Measurements from ENCODE around the gene PBXIP1. TPM values are rescaled to one million over a fixed set of nuclear protein-coding genes. Genes with fewer than 3 reads are reported as not detected.

PBXIP1 gene
- total RNA-seq, 4 donors from 2014 or later, result 11.1 to 51.1 (median 29.3) TPM

- DNase-seq, result no peak
- Histone ChIP-seq H3K27me3 (no peaks in the 10 kb centered on the region), H3K4me3 (peak overlapping the region; percentile 49 to 75 (median 68)), H3K4me1 (peaks cover 38 to 71% (median 41%) of the 10 kb centered on the region in 3 donors), H3K27ac (peak overlapping the region; percentile 97 to 99 (median 98)), H3K9me3 (no peaks in the 10 kb centered on the region), H3K36me3 (peaks cover 0 to 7% (median 4%) of the 10 kb centered on the region in 3 donors)
- 37 to 41% methylated on average over 16 to 24 of the region's 27 CpGs for WGBS, 2 donors
- no peak for TF ChIP-seq POLR2A (IDR thresholded peaks at IDR 0.05)
- intact Hi-C loops (cut with DNase I), result no loop called here
These were observed 19.9 kb downstream of the PBXIP1 start for GRCh38 chr1:154935749-154936554.

- WGBS, 2 donors, result 88 to 100% methylated on average over 2 to 4 of the region's 5 CpGs
- Histone ChIP-seq H3K27me3 (no peaks in the 10 kb centered on the region), H3K4me1 (peaks cover 24 to 56% (median 26%) of the 10 kb centered on the region in 3 donors), H3K27ac (no peak overlapping the region), H3K9me3 (no peaks in the 10 kb centered on the region), H3K4me3 (no peak overlapping the region), H3K36me3 (peaks cover 0 to 22% (median 9%) of the 10 kb centered on the region in 3 donors)
- intact Hi-C loops (cut with DNase I), result no loop called here
- TF ChIP-seq POLR2A (IDR thresholded peaks at IDR 0.05), result no peak
- no peak for TF ChIP-seq CTCF (IDR thresholded peaks at IDR 0.05)
- DNase-seq, result no peak
These were observed 21.4 kb downstream of the PBXIP1 start for GRCh38 chr1:154934358-154934948.

- DNase-seq, result no peak
- Histone ChIP-seq H3K4me1 (peaks cover 9 to 36% (median 13%) of the 10 kb centered on the region in 3 donors), H3K27ac (peak overlapping the region; percentile 45 to 80 (median 72)), H3K27me3 (no peaks in the 10 kb centered on the region), H3K4me3 (no peak overlapping the region), H3K36me3 (peaks cover 9 to 46% (median 9%) of the 10 kb centered on the region in 3 donors), H3K9me3 (no peaks in the 10 kb centered on the region)
- 63 to 71% methylated on average over 7 to 8 of the region's 11 CpGs for WGBS, 2 donors
- intact Hi-C loops (cut with DNase I), result no loop called here
- no peak for TF ChIP-seq CTCF (IDR thresholded peaks at IDR 0.05)
- TF ChIP-seq POLR2A (IDR thresholded peaks at IDR 0.05), result peak in 2 of 4 donors; percentile 22 to 33
These were observed 23.9 kb downstream of the PBXIP1 start for GRCh38 chr1:154931940-154932487.

- TF ChIP-seq CTCF (IDR thresholded peaks at IDR 0.05) (no peak), POLR2A (IDR thresholded peaks at IDR 0.05) (no peak)
- 96 to 97% methylated on average over 6 to 13 of the region's 13 CpGs for WGBS, 2 donors
- intact Hi-C loops (cut with DNase I), result no loop called here
- Histone ChIP-seq H3K4me3 (no peak overlapping the region), H3K27ac (peak overlapping the region in 1 of 4 donors; percentile 1), H3K9me3 (no peaks in the 10 kb centered on the region), H3K4me1 (no peaks in the 10 kb centered on the region), H3K27me3 (no peaks in the 10 kb centered on the region), H3K36me3 (peaks cover 26 to 100% (median 29%) of the 10 kb centered on the region in 3 donors)
- DNase-seq, result no peak
These were observed 29.7 kb downstream of the PBXIP1 start for GRCh38 chr1:154926201-154926600.

- DNase-seq, result no peak
- no peak overlapping the region for H3K4me3 ChIP-seq
- TF ChIP-seq POLR2A (IDR thresholded peaks at IDR 0.05), result no peak
- no peak for TF ChIP-seq CTCF (IDR thresholded peaks at IDR 0.05)
- H3K27ac ChIP-seq, result peak overlapping the region in 1 of 4 donors; percentile 1
- WGBS, 2 donors, result 81 to 83% methylated on average over 2 to 3 of the region's 3 CpGs
- H3K4me1 ChIP-seq, result no peaks in the 10 kb centered on the region
- intact Hi-C loops (cut with DNase I), result no loop called here
- H3K9me3 ChIP-seq, result no peaks in the 10 kb centered on the region
- H3K36me3 ChIP-seq, result peaks cover 23 to 100% (median 29%) of the 10 kb centered on the region in 3 donors
- H3K27me3 ChIP-seq, result no peaks in the 10 kb centered on the region
These were observed 30.3 kb downstream of the PBXIP1 start for GRCh38 chr1:154925335-154926170.
